ENCODE data around the gene SGSM2. TPM values are rescaled to one million over a fixed set of nuclear protein-coding genes. Genes with fewer than 3 reads are reported as not detected.

Gene SGSM2, protein sequence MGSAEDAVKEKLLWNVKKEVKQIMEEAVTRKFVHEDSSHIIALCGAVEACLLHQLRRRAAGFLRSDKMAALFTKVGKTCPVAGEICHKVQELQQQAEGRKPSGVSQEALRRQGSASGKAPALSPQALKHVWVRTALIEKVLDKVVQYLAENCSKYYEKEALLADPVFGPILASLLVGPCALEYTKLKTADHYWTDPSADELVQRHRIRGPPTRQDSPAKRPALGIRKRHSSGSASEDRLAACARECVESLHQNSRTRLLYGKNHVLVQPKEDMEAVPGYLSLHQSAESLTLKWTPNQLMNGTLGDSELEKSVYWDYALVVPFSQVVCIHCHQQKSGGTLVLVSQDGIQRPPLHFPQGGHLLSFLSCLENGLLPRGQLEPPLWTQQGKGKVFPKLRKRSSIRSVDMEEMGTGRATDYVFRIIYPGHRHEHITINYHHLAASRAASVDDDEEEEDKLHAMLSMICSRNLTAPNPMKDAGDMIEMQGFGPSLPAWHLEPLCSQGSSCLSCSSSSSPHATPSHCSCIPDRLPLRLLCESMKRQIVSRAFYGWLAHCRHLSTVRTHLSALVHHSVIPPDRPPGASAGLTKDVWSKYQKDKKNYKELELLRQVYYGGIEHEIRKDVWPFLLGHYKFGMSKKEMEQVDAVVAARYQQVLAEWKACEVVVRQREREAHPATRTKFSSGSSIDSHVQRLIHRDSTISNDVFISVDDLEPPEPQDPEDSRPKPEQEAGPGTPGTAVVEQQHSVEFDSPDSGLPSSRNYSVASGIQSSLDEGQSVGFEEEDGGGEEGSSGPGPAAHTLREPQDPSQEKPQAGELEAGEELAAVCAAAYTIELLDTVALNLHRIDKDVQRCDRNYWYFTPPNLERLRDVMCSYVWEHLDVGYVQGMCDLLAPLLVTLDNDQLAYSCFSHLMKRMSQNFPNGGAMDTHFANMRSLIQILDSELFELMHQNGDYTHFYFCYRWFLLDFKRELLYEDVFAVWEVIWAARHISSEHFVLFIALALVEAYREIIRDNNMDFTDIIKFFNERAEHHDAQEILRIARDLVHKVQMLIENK
- total RNA-seq (2014; rRNA removed; shearing (Covaris generic)), result 38.9 and 52.4 TPM in 2 replicates
- 13.7 and 14.3 TPM in 2 replicates for polyA plus RNA-seq (2016; fragmentation: Nextera tagmentation; extraction: Ambion mirVana)
- long read RNA-seq, partial matches to known transcripts, result 0 of 2 reads
- long read RNA-seq, other reads (novel, unspliced or antisense), result 2 of 2 reads

DNA sequence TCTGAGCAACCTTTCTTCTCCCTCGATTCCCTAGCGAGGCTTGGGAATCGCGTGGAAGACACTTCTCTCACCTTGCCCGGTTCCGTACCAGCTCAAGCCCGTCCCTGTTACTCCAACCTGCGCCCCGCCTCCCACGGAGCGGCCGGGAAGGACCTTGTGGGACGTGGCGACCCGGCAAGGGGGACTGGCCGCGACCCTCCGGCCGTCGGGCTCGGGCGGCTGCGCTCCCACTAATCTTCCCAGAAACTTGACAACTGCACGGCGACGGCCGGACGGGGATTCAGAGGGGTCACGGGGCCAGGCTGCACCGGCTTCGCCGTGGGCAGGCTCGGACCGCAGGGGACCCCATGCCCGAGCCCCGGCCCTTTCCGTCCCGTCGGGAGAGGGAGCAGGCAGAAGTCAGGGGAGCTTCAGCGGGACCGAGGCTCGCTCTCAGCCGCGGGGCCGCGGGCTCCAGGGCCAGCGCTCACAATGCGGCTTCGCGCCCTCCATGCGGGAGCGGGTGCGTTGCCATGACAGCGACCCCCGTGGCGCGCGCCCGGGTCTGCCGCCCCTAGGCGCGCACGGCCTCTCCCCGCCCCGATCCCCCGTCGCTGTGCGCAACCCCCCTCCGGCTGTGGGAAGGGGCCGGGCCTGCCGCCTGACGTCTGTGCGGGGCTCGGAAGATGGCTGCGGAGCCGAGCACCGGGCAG lies at the start of gene SGSM2:
Gene SGSM2, plus strand, starts transcription at position 650 of the 692 bp plus-strand sequence. CDS start 188 bp downstream, outside the sequence.
- Histone ChIP-seq H3K27ac (ENCODE audit: low read depth) (0 out of 2 replicates have a peak within 1 kb of the TSS, but pooled peaks have one; percentile 55), H3K9me2 (ENCODE audit: insufficient read depth) (no peaks in the 10 kb centered on the region), H3K79me2 (replicated peaks; ENCODE audit: insufficient read depth) (peaks cover 56% of the 10 kb centered on the region), H3K4me1 (ENCODE audit: insufficient read depth) (peaks cover 20% of the 10 kb centered on the region), H3K36me3 (ENCODE audit: insufficient read depth) (peaks cover 33% of the 10 kb centered on the region), H3K4me2 (peak within 1 kb of the TSS; percentile 99), H2AFZ (peak within 1 kb of the TSS; percentile 98), H4K20me1 (replicated peaks; ENCODE audit: insufficient read depth) (peaks cover 26% of the 10 kb centered on the region), H3K27me3 (ENCODE audit: insufficient read depth) (no peaks in the 10 kb centered on the region), H3K4me3 (peak within 1 kb of the TSS; percentile 95), H3F3A (replicated peaks; ENCODE audit: low read depth) (peaks cover 37% of the 10 kb centered on the region)
- H3K36me3 Mint-ChIP-seq (ENCODE audit: low read depth), result peaks cover 6% of the 10 kb centered on the region; the same call in 1 of the 3 replicates
- TF ChIP-seq NANOG (IDR thresholded peaks at IDR 0.05; ENCODE audit: borderline replicate concordance) (no peak), EZH2 (IDR thresholded peaks at IDR 0.05; ENCODE audit: low read depth, unreplicated experiment) (peak; percentile 18)
- peak within 1 kb of the TSS; percentile 99 for H3K27ac Mint-ChIP-seq
- peaks cover 2% of the 10 kb centered on the region; the same call in 1 of the 3 replicates for H3K9me3 Mint-ChIP-seq
- DNase-seq (ENCODE audit: low spot score) (peak; percentile 51), ATAC-seq (peak; percentile 39)
- peaks cover 5% of the 10 kb centered on the region for H3K4me1 Mint-ChIP-seq
- H3K27me3 Mint-ChIP-seq (ENCODE audit: insufficient read depth, low read depth, poor library complexity), result peaks cover 17% of the 10 kb centered on the region
- peak within 1 kb of the TSS; percentile 84; the same call in 2 of the 3 replicates for H3K4me3 Mint-ChIP-seq

GRCh38 chr17:2289878-2290478 lies 47.3 kb upstream of the SGSM2 start:
- DNase-seq (ENCODE audit: low spot score) (no peak), ATAC-seq (no peak)
- Histone ChIP-seq H3K4me3 (no peak overlapping the region), H3F3A (replicated peaks; ENCODE audit: low read depth) (0 out of 2 replicates have a peak, but pooled peaks cover 5% of the 10 kb centered on the region), H3K27ac (ENCODE audit: low read depth) (no peak overlapping the region), H3K9me2 (ENCODE audit: insufficient read depth) (no peaks in the 10 kb centered on the region), H2AFZ (no peak overlapping the region), H3K4me1 (ENCODE audit: insufficient read depth) (no peaks in the 10 kb centered on the region), H3K4me2 (no peak overlapping the region), H3K27me3 (ENCODE audit: insufficient read depth) (no peaks in the 10 kb centered on the region), H4K20me1 (replicated peaks; ENCODE audit: insufficient read depth) (peaks cover 8% of the 10 kb centered on the region), H3K79me2 (replicated peaks; ENCODE audit: insufficient read depth) (peaks cover 11% of the 10 kb centered on the region), H3K36me3 (ENCODE audit: insufficient read depth) (peaks cover 28% of the 10 kb centered on the region)
- no peak overlapping the region for H3K4me3 Mint-ChIP-seq
- H3K27ac Mint-ChIP-seq, result no peak overlapping the region
- H3K36me3 Mint-ChIP-seq (ENCODE audit: low read depth), result peaks cover 55% of the 10 kb centered on the region
- peaks cover 1% of the 10 kb centered on the region for H3K27me3 Mint-ChIP-seq (ENCODE audit: insufficient read depth, low read depth, poor library complexity)
- H3K9me3 Mint-ChIP-seq, result no peaks in the 10 kb centered on the region
- H3K4me1 Mint-ChIP-seq, result no peaks in the 10 kb centered on the region
- TF ChIP-seq JUNB (IDR thresholded peaks at IDR 0.05; ENCODE audit: unreplicated experiment) (no peak), POLR2AphosphoS5 (IDR thresholded peaks at IDR 0.05; ENCODE audit: low read depth) (no peak), STAT1 (IDR thresholded peaks at IDR 0.05; ENCODE audit: unreplicated experiment) (no peak), CTCF (conservative IDR thresholded peaks at IDR 0.05; ENCODE audit: low read depth in 2 of 2) (no peak), CREB1 (CRISPR knock-in tag; IDR thresholded peaks at IDR 0.05; ENCODE audit: low read depth) (no peak), EZH2 (IDR thresholded peaks at IDR 0.05; ENCODE audit: low read depth, unreplicated experiment) (no peak), REST (IDR thresholded peaks at IDR 0.05; ENCODE audit: unreplicated experiment) (no peak)
